H1 (cell line): ENCODE measurements around the gene KLHL36. TPM values are rescaled to one million over a fixed set of nuclear protein-coding genes. Genes with fewer than 3 reads are reported as not detected.
A peak's percentile ranks its signal among the peaks of the same experiment; 100 is the strongest.

ENCODE experiments used
- CTCF ChIA-PET: fragments of 300-600 bp; sonication (Branson Sonifier 250); formaldehyde crosslinking; loops from one replicate; lab custom pipeline; 2021; ENCODE audit not compliant: partially characterized antibody; lab: Charles Lee
- POLR2A ChIA-PET: fragments of 300-600 bp; sonication (Branson Sonifier 250); formaldehyde crosslinking; loops from one replicate; lab custom pipeline; 2021; ENCODE audit warnings: inconsistent platforms; ENCODE audit not compliant: partially characterized antibody; lab: Charles Lee
- DNase-seq, 2 experiments: peaks; one replicate each; pipeline versions ENCODE4 v3.0.0 to v3.0.0-alpha.2; 2010 to 2022; ENCODE audit warnings: low spot score in 2 of 2, low read depth in 1 of 2, mixed read lengths in 1 of 2
- FAIRE-seq: peaks from 2 replicates; lab custom pipeline; 2011; peaks lifted over from hg19 to GRCh38; lab: Jason Lieb, UNC
- H2AFZ ChIP-seq: 2 replicates; pipeline ENCODE4 v1.8.1; 2012; ENCODE audit warnings: low read length, inconsistent platforms
- H2AK5ac ChIP-seq: 2 replicates; pipeline ENCODE4 v1.6.1; 2013; ENCODE audit warnings: low read depth, low read length
- H2BK120ac ChIP-seq: replicated peaks from 2 replicates; pipeline ENCODE3; 2013; ENCODE audit warnings: low read depth, low read length, inconsistent platforms
- H2BK12ac ChIP-seq: 2 replicates; pipeline ENCODE4 v1.6.1; 2013; ENCODE audit warnings: low read depth, low read length
- H2BK15ac ChIP-seq: 2 replicates; pipeline ENCODE4 v1.6.1; 2013; ENCODE audit warnings: low read length
- H2BK20ac ChIP-seq: 2 replicates; pipeline ENCODE4 v1.6.1; 2013; ENCODE audit warnings: low read length
- H2BK5ac ChIP-seq: 2 replicates; pipeline ENCODE4 v1.6.1; 2013; ENCODE audit warnings: low read depth, low read length
- H3K14ac ChIP-seq: 2 replicates; pipeline ENCODE4 v1.6.1; 2013; ENCODE audit warnings: inconsistent platforms; ENCODE audit not compliant: insufficient read length
- H3K18ac ChIP-seq: 2 replicates; pipeline ENCODE4 v1.6.1; 2013; ENCODE audit warnings: low read length; ENCODE audit errors: extremely low read depth
- H3K23ac ChIP-seq: 2 replicates; pipeline ENCODE4 v1.6.1; 2013; ENCODE audit warnings: inconsistent platforms; ENCODE audit not compliant: insufficient read length
- H3K23me2 ChIP-seq: 2 replicates; pipeline ENCODE4 v1.6.1; 2013; ENCODE audit warnings: low read depth, low read length
- H3K27ac ChIP-seq: 2 replicates; pipeline ENCODE4 v1.6.1; 2011; ENCODE audit warnings: low read depth, low read length, inconsistent platforms
- H3K27me3 ChIP-seq, 4 experiments: replicated peaks in 1 of 4; 1 replicate in 1 of 4; 2 replicates in 3 of 4; pipeline versions ENCODE4 v1.6.1 to v1.8.1; 2011 to 2013; ENCODE audit warnings: low read length in 3 of 4, mild to moderate bottlenecking in 3 of 4, inconsistent platforms in 2 of 4, mixed read lengths in 2 of 4, moderate library complexity in 1 of 4; ENCODE audit not compliant: control insufficient read depth in 3 of 4, insufficient read depth in 3 of 4; ENCODE audit errors: extremely low read depth in 1 of 4
- H3K36me3 ChIP-seq, 4 experiments: 2 replicates each; pipeline versions ENCODE4 v1.6.1 to v1.8.1; 2011 to 2013; ENCODE audit warnings: mild to moderate bottlenecking in 4 of 4, low read length in 3 of 4, moderate library complexity in 2 of 4, control low read depth in 1 of 4, inconsistent platforms in 1 of 4; ENCODE audit not compliant: insufficient read depth in 4 of 4, control insufficient read depth in 2 of 4
- H3K4ac ChIP-seq: replicated peaks from 2 replicates; pipeline ENCODE3; 2013; ENCODE audit warnings: low read length, low read depth, mixed read lengths, inconsistent platforms; ENCODE audit not compliant: insufficient read length
- H3K4me1 ChIP-seq, 4 experiments: replicated peaks in 1 of 4; 1 replicate in 1 of 4; 2 replicates in 3 of 4; pipeline versions ENCODE4 v1.6.1 to v1.8.1; 2011 to 2013; ENCODE audit warnings: low read length in 3 of 4, inconsistent platforms in 2 of 4, mixed read lengths in 1 of 4; ENCODE audit not compliant: insufficient read depth in 4 of 4, control insufficient read depth in 3 of 4
- H3K4me2 ChIP-seq, 2 experiments: 2 replicates each; pipeline versions ENCODE4 v1.6.1 to v1.8.1; 2011 to 2013; ENCODE audit warnings: low read depth in 2 of 2, low read length in 2 of 2, control low read depth in 1 of 2, inconsistent platforms in 1 of 2, mild to moderate bottlenecking in 1 of 2; ENCODE audit not compliant: insufficient read depth in 1 of 2
- H3K4me3 ChIP-seq, 4 experiments: fragments of 200-600, 300-600 bp in 1 of 4; sonication (generic), shearing (Covaris generic), sonication (Bioruptor Twin) in 1 of 4; 2 replicates each; pipeline versions ENCODE4 v1.5.1 to v1.8.1; 2011 to 2016; ENCODE audit warnings: low read length in 4 of 4, low read depth in 3 of 4, control low read depth in 2 of 4, inconsistent platforms in 2 of 4, mild to moderate bottlenecking in 2 of 4, mixed read lengths in 1 of 4, moderate library complexity in 1 of 4; ENCODE audit not compliant: insufficient read depth in 2 of 4; ENCODE audit errors: extremely low read depth in 1 of 4
- H3K56ac ChIP-seq: replicated peaks from 2 replicates; pipeline ENCODE3; 2013; ENCODE audit warnings: low read depth, mild to moderate bottlenecking, mixed read lengths, low read length, inconsistent platforms; ENCODE audit not compliant: insufficient read length
- H3K79me1 ChIP-seq: 2 replicates; pipeline ENCODE4 v1.6.1; 2013; ENCODE audit warnings: low read depth, low read length, control low read depth
- H3K79me2 ChIP-seq, 2 experiments: 2 replicates each; pipeline versions ENCODE4 v1.6.1 to v1.8.1; 2012 to 2013; ENCODE audit warnings: low read length in 2 of 2, mild to moderate bottlenecking in 2 of 2, inconsistent platforms in 1 of 2; ENCODE audit not compliant: insufficient read depth in 2 of 2, control insufficient read depth in 1 of 2
- H3K9ac ChIP-seq, 4 experiments: replicated peaks in 1 of 4; 1 replicate in 1 of 4; 2 replicates in 3 of 4; pipeline versions ENCODE4 v1.6.1 to v1.8.1; 2011 to 2013; ENCODE audit warnings: low read depth in 3 of 4, low read length in 3 of 4, control low read depth in 2 of 4, mild to moderate bottlenecking in 2 of 4, moderate library complexity in 2 of 4, inconsistent platforms in 1 of 4; ENCODE audit errors: extremely low read depth in 1 of 4
- H3K9me3 ChIP-seq, 2 experiments: 2 replicates each; pipeline versions ENCODE4 v1.6.1 to v1.8.1; 2012 to 2013; ENCODE audit warnings: mild to moderate bottlenecking in 2 of 2, moderate library complexity in 2 of 2, control low read depth in 1 of 2, inconsistent platforms in 1 of 2, low read depth in 1 of 2, low read length in 1 of 2, mixed read lengths in 1 of 2; ENCODE audit not compliant: insufficient read depth in 2 of 2
- H4K20me1 ChIP-seq, 2 experiments: replicated peaks in 1 of 2; 2 replicates each; pipeline versions ENCODE3 to v1.8.1; 2011 to 2013; ENCODE audit warnings: inconsistent platforms in 2 of 2, low read length in 2 of 2, mild to moderate bottlenecking in 1 of 2; ENCODE audit not compliant: insufficient read depth in 2 of 2, control insufficient read depth in 1 of 2
- H4K5ac ChIP-seq: 2 replicates; pipeline ENCODE4 v1.6.1; 2013; ENCODE audit warnings: low read length, low read depth, mixed read lengths, inconsistent platforms; ENCODE audit not compliant: insufficient read length
- H4K8ac ChIP-seq: 2 replicates; pipeline ENCODE4 v1.8.0; 2013; ENCODE audit warnings: mild to moderate bottlenecking, moderate library complexity, low read length, inconsistent platforms; ENCODE audit not compliant: insufficient read depth; ENCODE audit errors: extremely low read depth
- H4K91ac ChIP-seq: replicated peaks from 2 replicates; pipeline ENCODE3; 2013; ENCODE audit warnings: low read length, mixed read lengths, inconsistent platforms; ENCODE audit not compliant: insufficient read length
- BACH1 ChIP-seq: IDR thresholded peaks from 2 replicates; pipeline ENCODE4 v1.6.1; 2012; ENCODE audit warnings: low read length, improper control_type of control experiment
- CTBP2 ChIP-seq: IDR thresholded peaks from 2 replicates; pipeline ENCODE4 v1.7.0; 2011; ENCODE audit warnings: borderline replicate concordance, mild to moderate bottlenecking, moderate library complexity, mixed read lengths, low read length; ENCODE audit not compliant: insufficient read depth, insufficient read length
- EZH2 ChIP-seq: fragments of 200-600 bp; sonication (generic); IDR thresholded peaks from 2 replicates; pipeline ENCODE4 v1.7.1; 2012; ENCODE audit warnings: low read depth, mild to moderate bottlenecking, moderate library complexity, low read length, inconsistent platforms; ENCODE audit not compliant: severe bottlenecking
- HDAC6 ChIP-seq: IDR thresholded peaks from one replicate; pipeline ENCODE4 v1.7.1; 2012; ENCODE audit warnings: low read depth, mild to moderate bottlenecking, inconsistent platforms, low read length, moderate library complexity
- POU5F1 ChIP-seq: IDR thresholded peaks from 2 replicates; pipeline ENCODE4 v1.6.1; 2011; ENCODE audit warnings: low read depth, mild to moderate bottlenecking, low read length, moderate library complexity
- SP1 ChIP-seq: IDR thresholded peaks from 2 replicates; pipeline ENCODE4 v1.6.1; 2011; ENCODE audit warnings: low read depth, low read length
- WGBS, 2 experiments: shearing (Covaris generic) in 1 of 2; methylation state at CpG; one replicate each; pipeline versions ENCODE4 v1.1.6 to v1.1.7; 2013 to 2015; ENCODE audit warnings: low lambda C conversion rate in 2 of 2, mixed read lengths in 2 of 2, inconsistent platforms in 1 of 2, low coverage in 1 of 2, missing lambda C conversion rate in 1 of 2; ENCODE audit not compliant: insufficient replicate concordance in 2 of 2, insufficient coverage in 1 of 2, insufficient read length in 1 of 2; ENCODE audit errors: extremely low coverage in 1 of 2, missing lambda C conversion rate in 1 of 2; 5-methylcytosine and 5-hydroxymethylcytosine counted together
- polyA plus RNA-seq, 7 experiments: library from polyadenylated mRNA; depleted of rRNA in 3 of 7; stranded (reverse) in 5 of 7; unstranded in 2 of 7; fragments of >200 nt in 5 of 7; fragments of 200-250 nt in 2 of 7; gene quantifications; 1 replicate in 5 of 7; 2 replicates in 1 of 7; 4 replicates in 1 of 7; pipeline versions ENCODE4 v1.2.1 to v1.2.3, GENCODE V29; 2011 to 2013; ENCODE audit warnings: missing spikeins in 2 of 7, mixed read lengths in 2 of 7
- total RNA-seq: library from RNA; stranded (reverse); fragmentation: NEBNext Ultra II Directional; extraction: Animal tissue kit (Norgen Biotek cat#: 25700); gene quantifications from 2 replicates; pipeline ENCODE4 v1.2.1, GENCODE V29; 2021
- TF ChIP-seq, protein P1 (sequence below), 3 experiments: IDR thresholded peaks; 1 replicate in 2 of 3; 2 replicates in 1 of 3; pipeline versions ENCODE4 v1.5.1 to v1.6.1; 2011; ENCODE audit warnings: low read length in 3 of 3, mild to moderate bottlenecking in 3 of 3, inconsistent platforms in 2 of 3, low read depth in 1 of 3, moderate library complexity in 1 of 3; ENCODE audit not compliant: insufficient read depth in 1 of 3; ENCODE audit errors: control extremely low read depth in 1 of 3

KLHL36 gene
- total and polyA plus RNA-seq, 2 of the 8 experiments (the other 6 are each of a cell fraction or from before 2014, with no cell fraction given) = 22.9 to 33.6 TPM

DNA sequence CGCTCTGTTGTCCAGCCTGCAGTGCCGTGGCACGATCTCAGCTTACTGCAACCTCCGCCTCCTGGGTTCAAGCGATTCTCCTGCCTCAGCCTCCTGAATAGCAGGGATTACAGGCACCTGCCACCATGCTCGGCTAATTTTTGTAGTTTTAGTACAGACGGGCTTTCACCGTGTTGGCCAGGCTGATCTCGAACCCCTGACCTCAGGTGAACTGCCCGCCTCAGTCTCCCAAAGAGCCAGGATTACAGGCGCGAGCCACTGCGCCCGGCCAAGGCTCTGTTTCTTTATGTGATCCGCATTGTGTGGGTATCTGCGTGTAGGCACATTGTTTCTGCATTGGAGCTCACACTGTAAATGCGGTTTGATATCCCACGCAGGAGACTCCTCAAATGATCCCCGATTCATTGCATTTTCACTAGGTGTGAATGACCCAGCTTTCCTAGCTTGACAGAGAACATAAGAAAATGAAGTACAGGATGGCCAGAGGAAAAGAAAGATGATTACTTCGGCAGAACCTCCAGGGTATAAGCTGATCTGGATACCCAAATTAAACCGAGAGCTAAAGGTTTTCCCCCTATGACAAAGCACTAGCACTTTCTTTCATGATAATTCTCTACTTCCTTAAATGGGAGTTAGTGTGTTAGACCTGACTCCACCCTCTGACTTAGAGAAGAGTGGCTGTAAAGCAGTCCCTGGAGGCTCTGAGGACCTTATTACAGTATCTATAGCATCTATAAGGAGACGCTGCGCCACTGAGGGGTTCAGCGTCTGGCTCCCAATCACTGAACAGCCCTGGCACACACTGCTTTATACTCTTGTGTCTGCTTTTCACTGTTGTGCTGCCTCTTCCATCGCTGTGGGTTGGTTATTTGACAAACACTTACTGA lies 47.7 kb upstream of the KLHL36 start:
- Histone ChIP-seq H3K23me2 (0 out of 2 replicates have a peak, but pooled peaks cover 2% of the 10 kb centered on the region), H3K36me3 (no peaks in the 10 kb centered on the region), H3K18ac (no peak overlapping the region), H2BK15ac (no peak overlapping the region), H3K14ac (no peak overlapping the region), H4K91ac (no peak overlapping the region), H3K9ac (no peak overlapping the region; a peak in 1 of 7 replicates), H2BK5ac (no peak overlapping the region), H3K27ac (no peak overlapping the region), H3K9me3 (peaks cover 0 to 3% of the 10 kb centered on the region in 2 experiments; a peak in 1 of 4 replicates), H2BK12ac (no peak overlapping the region), H2AFZ (no peak overlapping the region), H3K27me3 (peaks cover 0 to 4% (median 1%) of the 10 kb centered on the region in 4 experiments; a peak in 3 of 7 replicates), H3K23ac (no peak overlapping the region), H4K5ac (no peak overlapping the region), H4K20me1 (peaks cover 31 to 36% of the 10 kb centered on the region in 2 experiments), H3K79me1 (peaks cover 13% of the 10 kb centered on the region; the same call in 1 of the 2 replicates), H3K4me2 (peak overlapping the region; percentile 47 to 62; a peak in 3 of 4 replicates), H2BK20ac (no peak overlapping the region), H3K4ac (no peak overlapping the region), H3K4me3 (no peak overlapping the region), H2AK5ac (no peak overlapping the region), H3K4me1 (peaks cover 4 to 44% (median 31%) of the 10 kb centered on the region in 4 experiments), H3K79me2 (peaks cover 0 to 53% of the 10 kb centered on the region in 2 experiments; a peak in 2 of 4 replicates), H2BK120ac (no peak overlapping the region), H4K8ac (no peak overlapping the region), H3K56ac (no peak overlapping the region)
- 85% methylated on average over 25 of the region's 25 CpGs; no CpG with 5 or more reads in 1 of the 2 experiments for WGBS, 2 experiments
- POLR2A ChIA-PET = interaction anchor here (1.4 kb wide), 1 partner anchor 14 kb away, joined by 4 read pairs; no protein-coding TSS in a partner anchor
- FAIRE-seq (no peak), DNase-seq (no peak)
- CTCF ChIA-PET = interaction anchor here (0.5 to 3.1 kb wide), 13 partner anchors 12 to 318 kb away, joined by 3 to 13 read pairs (median 3); partner anchors contain the start of gene MEAK7
- no peak for TF ChIP-seq EZH2
- TF ChIP-seq CTBP2 = no peak
- TF ChIP-seq HDAC6 = no peak
- TF ChIP-seq POU5F1 = no peak
- no peak for TF ChIP-seq SP1
- TF ChIP-seq, protein P1, sequence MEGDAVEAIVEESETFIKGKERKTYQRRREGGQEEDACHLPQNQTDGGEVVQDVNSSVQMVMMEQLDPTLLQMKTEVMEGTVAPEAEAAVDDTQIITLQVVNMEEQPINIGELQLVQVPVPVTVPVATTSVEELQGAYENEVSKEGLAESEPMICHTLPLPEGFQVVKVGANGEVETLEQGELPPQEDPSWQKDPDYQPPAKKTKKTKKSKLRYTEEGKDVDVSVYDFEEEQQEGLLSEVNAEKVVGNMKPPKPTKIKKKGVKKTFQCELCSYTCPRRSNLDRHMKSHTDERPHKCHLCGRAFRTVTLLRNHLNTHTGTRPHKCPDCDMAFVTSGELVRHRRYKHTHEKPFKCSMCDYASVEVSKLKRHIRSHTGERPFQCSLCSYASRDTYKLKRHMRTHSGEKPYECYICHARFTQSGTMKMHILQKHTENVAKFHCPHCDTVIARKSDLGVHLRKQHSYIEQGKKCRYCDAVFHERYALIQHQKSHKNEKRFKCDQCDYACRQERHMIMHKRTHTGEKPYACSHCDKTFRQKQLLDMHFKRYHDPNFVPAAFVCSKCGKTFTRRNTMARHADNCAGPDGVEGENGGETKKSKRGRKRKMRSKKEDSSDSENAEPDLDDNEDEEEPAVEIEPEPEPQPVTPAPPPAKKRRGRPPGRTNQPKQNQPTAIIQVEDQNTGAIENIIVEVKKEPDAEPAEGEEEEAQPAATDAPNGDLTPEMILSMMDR (IDR thresholded peaks at IDR 0.05; ENCODE audit: control extremely low read depth in 1 of 3, insufficient read depth in 1 of 3, low read depth in 1 of 3, low read length in 3 of 3) = no peak
- no peak for TF ChIP-seq BACH1
